PFSK-1 (cell line): Measurements from ENCODE around the gene ENOX2.

Source experiments
- FOXP2 ChIP-seq: optimal IDR thresholded peaks from 2 replicates; pipeline ENCODE3; 2011; ENCODE audit warnings: borderline replicate concordance, control low read depth, inconsistent platforms; ENCODE audit not compliant: insufficient read depth; ENCODE audit errors: extremely low read length, extremely low read depth
- POLR2AphosphoS5 ChIP-seq: IDR thresholded peaks from 2 replicates; pipeline ENCODE4 v1.6.1; 2012; ENCODE audit warnings: low read depth, mild to moderate bottlenecking, control low read depth, low read length, moderate library complexity
- SIN3A ChIP-seq: IDR thresholded peaks from 2 replicates; pipeline ENCODE4 v1.6.1; 2012; ENCODE audit warnings: mild to moderate bottlenecking, low read length, moderate library complexity, borderline replicate concordance; ENCODE audit not compliant: insufficient read depth
- TAF1 ChIP-seq: IDR thresholded peaks from 2 replicates; pipeline ENCODE4 v1.6.1; 2012; ENCODE audit warnings: low read length, control low read depth, borderline replicate concordance; ENCODE audit not compliant: insufficient read depth
- TF ChIP-seq, protein P1 (sequence below), 2 experiments: IDR thresholded peaks; 2 replicates each; pipeline versions ENCODE4 v1.6.1 to v1.8.0; 2011 to 2012; ENCODE audit warnings: low read depth in 2 of 2, low read length in 2 of 2, control low read depth in 1 of 2, inconsistent platforms in 1 of 2, mild to moderate bottlenecking in 1 of 2, moderate library complexity in 1 of 2; ENCODE audit not compliant: insufficient read depth in 1 of 2

The ENOX2 gene

DNA sequence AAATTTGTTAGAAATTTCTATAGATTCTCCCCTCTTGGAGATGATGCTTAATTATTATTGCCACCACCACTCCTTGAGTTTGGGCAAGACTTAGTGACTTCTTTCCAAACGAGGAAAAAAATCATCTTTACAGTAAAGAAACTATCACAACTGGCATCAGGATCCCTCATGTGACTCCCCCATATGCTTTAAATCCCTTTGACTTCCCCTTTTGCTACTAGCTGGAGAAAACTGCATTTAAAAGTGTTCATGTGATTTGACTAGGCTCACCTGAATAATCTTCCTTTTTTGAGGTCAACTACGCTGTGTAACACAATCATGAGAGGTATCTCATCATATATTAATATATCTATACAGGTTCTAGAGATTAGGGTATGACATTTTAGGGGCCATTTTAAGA lies 30.3 kb upstream of the ENOX2 start:
- TF ChIP-seq TAF1, result no peak
- TF ChIP-seq FOXP2, result no peak
- TF ChIP-seq, protein P1, sequence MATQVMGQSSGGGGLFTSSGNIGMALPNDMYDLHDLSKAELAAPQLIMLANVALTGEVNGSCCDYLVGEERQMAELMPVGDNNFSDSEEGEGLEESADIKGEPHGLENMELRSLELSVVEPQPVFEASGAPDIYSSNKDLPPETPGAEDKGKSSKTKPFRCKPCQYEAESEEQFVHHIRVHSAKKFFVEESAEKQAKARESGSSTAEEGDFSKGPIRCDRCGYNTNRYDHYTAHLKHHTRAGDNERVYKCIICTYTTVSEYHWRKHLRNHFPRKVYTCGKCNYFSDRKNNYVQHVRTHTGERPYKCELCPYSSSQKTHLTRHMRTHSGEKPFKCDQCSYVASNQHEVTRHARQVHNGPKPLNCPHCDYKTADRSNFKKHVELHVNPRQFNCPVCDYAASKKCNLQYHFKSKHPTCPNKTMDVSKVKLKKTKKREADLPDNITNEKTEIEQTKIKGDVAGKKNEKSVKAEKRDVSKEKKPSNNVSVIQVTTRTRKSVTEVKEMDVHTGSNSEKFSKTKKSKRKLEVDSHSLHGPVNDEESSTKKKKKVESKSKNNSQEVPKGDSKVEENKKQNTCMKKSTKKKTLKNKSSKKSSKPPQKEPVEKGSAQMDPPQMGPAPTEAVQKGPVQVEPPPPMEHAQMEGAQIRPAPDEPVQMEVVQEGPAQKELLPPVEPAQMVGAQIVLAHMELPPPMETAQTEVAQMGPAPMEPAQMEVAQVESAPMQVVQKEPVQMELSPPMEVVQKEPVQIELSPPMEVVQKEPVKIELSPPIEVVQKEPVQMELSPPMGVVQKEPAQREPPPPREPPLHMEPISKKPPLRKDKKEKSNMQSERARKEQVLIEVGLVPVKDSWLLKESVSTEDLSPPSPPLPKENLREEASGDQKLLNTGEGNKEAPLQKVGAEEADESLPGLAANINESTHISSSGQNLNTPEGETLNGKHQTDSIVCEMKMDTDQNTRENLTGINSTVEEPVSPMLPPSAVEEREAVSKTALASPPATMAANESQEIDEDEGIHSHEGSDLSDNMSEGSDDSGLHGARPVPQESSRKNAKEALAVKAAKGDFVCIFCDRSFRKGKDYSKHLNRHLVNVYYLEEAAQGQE (IDR thresholded peaks at IDR 0.05; ENCODE audit: insufficient read depth in 1 of 2, low read depth in 2 of 2, low read length in 2 of 2), result no peak
- TF ChIP-seq SIN3A, result no peak
- no peak for TF ChIP-seq POLR2AphosphoS5

DNA sequence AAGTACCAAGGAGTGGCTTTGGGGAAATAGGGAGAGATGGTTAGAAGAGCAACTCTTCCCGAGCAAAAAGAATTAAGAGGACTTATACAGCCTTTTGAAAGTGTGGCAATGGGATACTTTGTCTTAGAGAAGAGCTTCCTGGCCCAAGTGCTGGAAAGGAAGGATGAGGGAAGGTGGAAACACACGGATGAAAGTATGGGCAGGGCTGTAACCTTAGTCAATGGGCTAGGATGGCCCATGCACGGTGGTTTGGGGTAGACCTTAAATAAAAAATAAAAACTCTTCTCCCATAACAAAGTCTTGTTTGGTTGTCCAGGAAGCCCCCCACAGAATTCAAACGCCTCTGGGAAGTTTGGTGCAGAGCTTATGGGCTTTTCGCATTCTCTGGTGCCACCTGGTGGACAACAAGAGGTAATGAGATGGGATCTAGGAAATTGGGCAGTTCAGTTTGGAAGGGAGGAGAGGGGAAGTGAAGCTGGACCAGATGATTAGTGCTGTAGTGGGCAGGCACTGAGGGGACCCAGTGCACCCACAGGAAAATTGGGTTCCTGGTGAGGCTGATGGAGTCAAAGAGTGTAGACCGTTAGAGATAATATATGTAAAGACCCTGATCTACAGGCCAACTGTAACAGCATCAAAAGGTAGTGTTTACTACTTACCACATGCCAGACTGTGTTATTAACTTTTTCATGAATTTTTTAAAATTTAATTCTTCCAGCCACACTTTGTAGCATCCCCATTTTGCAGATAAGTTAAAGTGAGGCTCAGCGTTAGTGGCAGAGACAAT lies 13.8 kb upstream of the ENOX2 start:
- TF ChIP-seq, protein P1 (IDR thresholded peaks at IDR 0.05; ENCODE audit: insufficient read depth in 1 of 2, low read depth in 2 of 2, low read length in 2 of 2), result no peak
- TF ChIP-seq FOXP2 (no peak), SIN3A (no peak), TAF1 (no peak)

DNA sequence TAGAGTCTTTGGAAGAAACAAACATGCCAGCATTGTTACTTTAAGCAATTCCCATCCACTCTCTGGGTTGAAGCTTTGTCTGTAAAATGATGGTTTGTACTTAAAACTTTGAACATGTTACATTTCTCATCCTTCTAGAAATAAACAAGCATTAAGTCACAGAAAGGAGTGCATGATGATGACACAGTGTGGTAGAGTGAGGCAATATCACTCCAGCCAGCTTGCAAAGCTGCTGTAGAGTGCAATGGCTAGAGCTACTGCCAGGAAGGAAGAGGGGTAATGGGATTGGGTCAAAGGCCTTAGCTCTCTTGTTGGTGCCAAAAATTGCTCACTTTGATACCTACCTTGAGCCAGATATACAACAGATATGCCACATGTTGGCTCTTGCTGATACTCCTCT lies 12.3 kb upstream of the ENOX2 start:
- no peak for TF ChIP-seq TAF1

DNA sequence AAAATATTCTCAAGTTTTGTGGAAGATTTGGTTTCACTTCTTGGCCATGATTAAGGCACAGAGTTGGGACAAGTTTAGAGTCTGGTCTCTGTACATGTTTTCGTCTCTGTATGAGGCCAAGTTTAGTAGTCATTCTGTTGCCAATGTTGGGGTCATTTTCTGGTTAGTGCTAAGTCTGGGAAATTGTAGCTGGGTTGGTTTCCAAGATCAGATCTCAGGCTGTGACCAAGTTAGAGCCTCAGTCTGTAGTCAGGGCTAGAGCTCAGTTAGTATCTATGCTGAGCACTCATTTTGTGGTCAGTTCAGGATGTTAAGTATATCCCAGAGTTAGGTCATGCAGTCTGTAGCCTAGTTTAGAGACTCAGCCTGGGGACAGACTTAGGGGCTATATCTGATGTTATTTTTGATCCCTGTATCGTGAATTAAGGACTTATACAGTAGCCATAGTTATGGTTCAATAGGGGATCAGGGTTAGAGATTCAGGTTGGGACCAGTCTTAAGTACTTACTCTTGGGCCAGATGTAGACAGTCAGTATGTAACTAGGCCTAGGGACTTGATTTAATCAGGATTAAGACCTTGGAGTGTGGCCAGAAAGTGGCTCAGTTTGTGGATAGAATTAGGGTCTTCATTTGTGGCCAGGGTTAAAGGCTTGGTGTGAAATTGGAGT lies 6.6 kb upstream of the ENOX2 start:
- TF ChIP-seq SIN3A, result no peak
- TF ChIP-seq FOXP2, result no peak
- TF ChIP-seq TAF1, result no peak
- no peak for TF ChIP-seq POLR2AphosphoS5
- TF ChIP-seq, protein P1 (IDR thresholded peaks at IDR 0.05; ENCODE audit: insufficient read depth in 1 of 2, low read depth in 2 of 2, low read length in 2 of 2), result no peak

DNA sequence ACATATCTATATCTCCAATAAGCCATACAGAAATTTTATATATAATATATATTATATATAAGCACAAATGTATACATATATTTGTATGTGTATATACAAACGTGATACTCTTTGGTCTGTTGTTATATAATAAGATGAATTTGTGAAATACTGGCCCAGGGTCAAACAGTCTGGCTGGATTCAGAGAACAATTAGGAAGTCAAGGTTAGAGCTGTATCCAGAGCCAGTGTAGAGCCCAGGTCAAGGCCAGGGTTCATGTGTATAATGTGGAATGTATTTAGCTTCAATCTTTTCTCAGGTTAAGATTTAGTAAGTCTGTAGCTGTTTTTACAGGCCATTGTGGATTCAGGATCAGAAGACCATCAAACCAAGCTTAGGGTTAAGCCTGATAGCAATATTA lies 3.8 kb upstream of the ENOX2 start:
- TF ChIP-seq, protein P1 (IDR thresholded peaks at IDR 0.05; ENCODE audit: insufficient read depth in 1 of 2, low read depth in 2 of 2, low read length in 2 of 2), result no peak
- TF ChIP-seq TAF1 (no peak), POLR2AphosphoS5 (no peak), SIN3A (no peak), FOXP2 (no peak)
